HG03139 (cell line): ENCODE measurements around the gene S100A9.
"Not testable (repeated sequence)": the region's sequence is repeated elsewhere in the genome, so short reads cannot be mapped to it uniquely, and the experiment has no call there.

ENCODE experiments used
- ATAC-seq: cut with Tn5 transposase; IDR thresholded peaks from one replicate; pipeline ENCODE4 v1.9.1; 2021; ENCODE audit not compliant: unreplicated experiment

Gene S100A9

DNA sequence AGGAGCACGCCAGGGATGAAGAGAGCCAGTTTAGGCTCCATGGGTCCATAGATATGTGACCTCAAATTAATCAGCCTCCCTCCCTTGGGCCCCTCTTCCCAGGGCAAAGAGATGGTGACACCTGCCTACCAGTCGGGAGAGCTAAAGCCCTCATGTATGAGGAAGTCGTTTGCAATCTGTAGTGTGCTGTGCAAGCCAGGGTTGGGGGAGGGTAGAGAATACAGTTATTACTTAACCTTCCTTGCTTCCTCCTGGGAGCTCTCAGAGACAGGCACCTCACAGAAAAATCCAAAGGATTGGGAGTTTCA, 13.0 kb upstream of the S100A9 start:
- no peak for ATAC-seq

DNA sequence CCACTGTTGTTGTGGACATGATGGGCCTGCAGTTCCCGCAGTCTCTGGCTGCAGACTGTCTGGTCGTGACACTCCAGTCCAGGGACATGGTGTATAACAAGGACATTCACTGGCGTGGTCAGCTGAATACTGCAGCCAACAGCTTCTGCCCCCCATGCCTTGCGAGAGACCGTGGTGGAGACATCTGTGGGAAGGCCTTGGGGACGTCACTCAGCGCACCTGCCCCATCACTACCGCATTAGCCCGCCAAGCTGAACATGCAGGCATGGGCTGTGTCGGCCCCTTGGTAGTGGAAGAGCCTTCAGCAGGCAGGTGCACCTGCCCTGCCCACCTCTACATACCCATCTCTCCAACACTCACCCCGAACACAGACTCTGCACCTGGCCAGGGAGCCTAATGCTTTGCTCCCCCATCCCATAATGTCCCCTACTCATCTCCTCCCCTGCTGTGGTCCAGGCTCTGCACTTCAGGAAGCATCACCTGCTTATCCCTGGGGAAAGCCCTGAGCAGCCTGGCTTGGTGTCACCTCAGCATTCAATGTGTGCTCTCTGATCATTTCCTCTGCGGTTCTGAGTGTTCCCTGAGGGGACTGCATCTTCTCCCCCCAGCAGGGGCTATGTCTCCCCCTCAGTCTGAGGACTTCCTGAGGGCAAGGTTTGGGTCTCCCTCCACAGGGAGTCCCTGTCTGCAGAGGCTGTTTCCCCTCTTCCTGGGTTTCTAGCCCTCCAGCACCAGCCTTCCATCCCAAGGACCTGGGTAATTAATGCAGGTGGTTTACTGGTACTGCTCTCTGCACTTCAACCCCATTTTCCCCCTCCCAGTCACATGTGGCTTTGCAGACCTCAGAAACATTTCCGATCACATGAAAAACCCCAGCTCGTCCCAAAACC, 12.2 kb upstream of the S100A9 start:
- no peak for ATAC-seq

DNA sequence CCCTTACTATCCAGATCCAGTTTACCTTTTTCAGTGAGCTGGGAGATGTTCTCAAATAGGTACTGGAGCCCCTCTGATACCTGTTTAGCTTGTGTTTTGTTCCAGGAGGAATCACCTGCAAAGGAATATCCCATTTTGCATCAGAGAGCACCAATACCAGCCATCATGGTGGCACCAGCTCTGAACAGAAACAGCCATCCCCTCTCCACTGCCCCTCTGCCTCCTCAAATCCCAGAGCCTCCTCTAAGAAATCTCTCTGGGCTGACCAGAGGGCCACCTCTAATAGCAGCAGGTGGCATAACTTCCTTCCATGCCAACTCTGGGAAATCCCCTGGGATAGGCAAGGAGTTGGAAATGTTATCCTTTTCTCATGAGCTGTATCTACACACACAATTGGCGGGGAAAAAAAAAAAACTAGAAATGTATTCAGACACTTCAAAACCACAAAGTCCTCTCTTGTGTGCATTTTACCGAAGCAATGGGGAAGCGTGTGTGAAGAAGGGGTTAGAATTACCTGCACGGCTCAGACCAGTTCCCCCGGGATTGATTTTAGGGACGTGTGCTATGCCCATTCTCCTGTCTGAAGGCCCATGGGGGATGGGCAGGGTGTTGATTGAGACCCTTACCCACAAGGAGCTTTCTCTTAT, 11.5 kb upstream of the S100A9 start:
- ATAC-seq, result no peak

DNA sequence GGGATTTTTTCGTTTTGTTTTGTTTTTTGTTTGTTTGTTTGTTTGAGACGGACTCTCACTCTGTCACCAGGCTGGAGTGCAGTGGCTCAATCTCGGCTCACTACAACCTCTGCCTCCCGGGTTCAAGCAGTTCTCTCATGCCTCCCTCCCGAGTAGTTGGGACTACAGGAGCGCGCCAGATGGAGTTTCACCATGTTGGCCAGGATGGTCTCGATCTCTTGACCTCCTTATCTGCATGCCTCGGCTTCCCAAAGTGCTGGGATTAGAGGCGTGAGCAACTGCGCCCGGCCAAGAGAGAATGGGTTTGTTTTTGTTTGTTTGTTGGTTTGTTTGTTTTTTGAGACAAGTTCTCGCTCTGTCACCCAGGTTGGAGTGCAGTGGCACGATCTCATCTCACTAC, 10.6 kb upstream of the S100A9 start:
- ATAC-seq, result not testable (repeated sequence)

DNA sequence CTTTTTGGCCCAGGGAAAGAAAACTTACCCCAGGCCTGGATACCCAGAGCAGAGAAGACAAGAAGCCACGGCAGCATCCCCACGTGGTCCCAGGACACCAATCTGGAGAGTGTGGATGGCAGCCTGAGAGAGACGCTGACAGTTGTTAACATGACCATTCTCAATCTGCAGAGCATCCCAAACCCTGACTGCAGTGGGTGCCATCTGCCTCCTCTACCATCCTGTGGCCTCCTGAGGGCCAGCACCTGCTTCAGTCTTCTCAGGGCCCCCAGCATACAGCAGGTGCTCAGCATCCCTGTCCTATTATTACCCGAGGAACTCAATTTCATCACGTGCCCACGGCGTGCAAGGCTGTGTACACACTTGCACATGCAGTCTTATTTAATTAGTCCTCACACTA, 9.8 kb upstream of the S100A9 start:
- ATAC-seq, result no peak

DNA sequence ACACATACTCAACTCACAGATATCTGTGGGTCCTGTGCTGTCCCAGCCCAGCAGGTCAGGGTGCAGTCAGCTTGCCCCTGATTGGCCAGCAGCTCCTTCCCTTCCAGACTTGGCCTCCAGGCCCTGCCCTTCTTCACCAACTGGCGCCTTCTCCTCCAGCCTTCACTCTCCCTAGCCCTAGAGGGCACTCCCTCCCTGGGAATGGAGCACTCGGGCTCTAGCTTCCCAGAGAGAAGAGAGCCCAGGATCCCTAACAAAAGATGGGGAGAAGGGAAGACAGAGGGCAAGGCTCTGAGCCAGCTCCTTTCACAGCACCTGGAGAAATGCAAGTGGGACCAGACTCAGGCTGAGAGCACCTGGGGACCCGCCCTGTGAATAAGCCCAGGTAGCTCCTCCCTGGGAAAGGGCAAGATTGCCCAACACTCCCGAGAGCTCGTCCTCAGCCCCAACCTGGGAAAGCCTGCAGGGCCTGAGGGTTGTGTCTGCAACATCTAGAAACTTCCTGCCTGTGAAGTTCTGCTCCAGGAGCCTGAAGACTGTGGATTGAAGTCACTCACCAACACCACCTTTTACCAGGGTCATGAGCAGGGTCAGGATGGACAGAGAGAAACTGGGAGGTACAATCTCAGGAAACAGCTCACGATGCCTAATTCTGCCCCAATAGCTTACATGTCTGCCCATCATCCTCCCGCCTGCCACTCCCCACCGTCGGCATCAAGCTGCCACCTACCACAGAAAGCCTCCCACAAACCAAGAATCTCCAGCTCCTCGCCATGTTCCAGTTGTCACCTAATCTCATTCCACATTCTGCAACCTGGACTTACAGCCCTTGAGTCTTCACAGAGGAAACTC, 8.9 kb upstream of the S100A9 start, which contains the start of gene PGLYRP4:
Gene PGLYRP4 (minus strand): TSS at position 331 of the 852 bp plus-strand sequence. CDS start 909 bp downstream, outside the sequence.
- no peak for ATAC-seq

DNA sequence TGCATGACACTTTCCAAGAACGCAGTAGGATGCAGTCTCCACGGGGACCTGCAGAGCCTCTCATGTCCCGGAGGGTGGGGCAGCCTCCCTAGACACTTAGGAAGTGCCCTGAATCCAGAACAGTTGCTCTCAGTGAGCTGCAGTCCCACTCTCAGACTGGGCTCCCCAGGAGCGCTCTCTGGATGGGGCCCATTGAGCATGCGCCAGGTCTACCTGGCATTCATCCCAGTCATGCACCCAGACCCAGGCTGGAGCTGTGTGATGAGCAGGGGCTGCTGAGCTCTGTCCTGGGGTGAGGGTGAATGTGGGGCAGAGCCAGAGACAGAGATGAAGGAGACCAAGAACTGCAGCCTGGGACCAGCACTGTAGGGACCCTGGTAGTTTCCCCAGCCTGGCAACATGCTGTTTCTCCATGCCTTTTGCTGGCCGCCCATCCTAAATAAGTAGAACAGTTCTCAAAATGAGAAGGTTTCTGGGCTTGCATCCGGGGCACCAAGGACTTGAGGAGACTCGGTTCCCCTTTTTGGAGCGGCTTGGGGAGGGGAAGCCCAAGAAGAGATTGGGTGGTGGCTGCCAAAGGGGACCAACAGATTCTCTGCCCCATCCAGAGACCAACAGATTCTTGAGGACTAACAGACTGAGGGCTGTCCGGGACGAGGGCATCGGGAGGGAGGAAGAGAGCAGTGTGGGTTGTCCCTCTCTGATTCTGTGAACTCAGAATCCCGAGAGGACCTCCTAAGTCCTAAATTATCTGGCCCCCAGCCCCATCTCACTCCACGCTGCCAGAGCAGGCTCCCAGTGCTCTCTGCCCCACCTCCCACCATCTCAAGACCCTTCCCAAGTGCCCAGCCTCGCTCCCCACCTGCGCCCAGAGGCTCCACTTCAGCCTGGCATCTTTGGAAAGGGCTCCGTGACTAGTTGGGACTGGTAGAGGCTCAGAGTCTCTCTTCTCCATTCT, 8.0 kb upstream of the S100A9 start:
- no peak for ATAC-seq

DNA sequence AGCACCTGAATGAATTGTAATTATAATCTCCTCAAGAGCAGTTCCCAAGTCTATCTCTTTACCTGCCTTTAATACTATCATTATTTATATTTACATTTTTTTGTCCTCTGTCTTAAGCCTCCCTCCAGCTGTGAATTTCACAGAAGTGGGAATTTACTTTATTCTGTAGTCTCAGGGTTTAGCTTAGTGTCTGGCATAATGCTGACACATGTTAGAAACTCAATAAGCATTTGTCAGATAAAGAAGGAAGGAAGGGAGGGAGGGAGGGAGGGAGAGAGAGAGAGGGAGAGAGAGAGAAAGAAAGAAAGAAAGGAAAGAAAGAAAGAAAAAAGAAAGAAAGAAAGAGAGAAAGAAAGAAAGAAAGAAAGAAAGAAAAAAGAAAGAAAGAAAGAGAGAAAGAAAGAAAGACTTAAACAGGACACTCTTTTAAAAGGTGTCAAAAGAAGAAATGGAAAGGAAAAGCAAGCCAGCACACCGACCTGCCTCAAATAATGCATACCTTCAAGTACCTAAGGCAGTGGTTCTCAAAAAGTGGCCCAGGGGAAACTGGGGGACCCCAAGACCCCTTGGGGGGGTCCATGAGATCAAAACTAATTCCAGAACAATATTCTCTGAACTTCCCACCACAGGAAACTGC, 7.2 kb upstream of the S100A9 start:
- ATAC-seq, result no peak

DNA sequence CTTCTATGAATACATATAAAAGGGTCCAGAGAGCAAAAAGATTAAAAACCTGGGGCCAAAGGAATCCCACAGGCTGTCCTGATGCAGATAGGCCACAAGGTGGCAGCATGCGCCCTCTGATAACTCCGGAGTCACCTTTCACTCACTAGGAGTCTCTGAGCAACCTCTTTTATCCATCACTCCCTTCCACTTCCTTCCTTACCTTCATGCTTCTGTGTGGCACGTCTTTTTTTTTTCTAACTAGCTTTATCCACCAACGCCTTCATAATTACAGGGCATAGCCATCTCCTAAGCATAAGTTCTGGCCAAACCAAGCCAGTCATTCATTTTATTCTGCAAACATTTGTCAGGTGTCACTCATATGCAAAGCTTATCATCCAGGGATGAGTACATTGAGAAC, 5.1 kb upstream of the S100A9 start:
- no peak for ATAC-seq

DNA sequence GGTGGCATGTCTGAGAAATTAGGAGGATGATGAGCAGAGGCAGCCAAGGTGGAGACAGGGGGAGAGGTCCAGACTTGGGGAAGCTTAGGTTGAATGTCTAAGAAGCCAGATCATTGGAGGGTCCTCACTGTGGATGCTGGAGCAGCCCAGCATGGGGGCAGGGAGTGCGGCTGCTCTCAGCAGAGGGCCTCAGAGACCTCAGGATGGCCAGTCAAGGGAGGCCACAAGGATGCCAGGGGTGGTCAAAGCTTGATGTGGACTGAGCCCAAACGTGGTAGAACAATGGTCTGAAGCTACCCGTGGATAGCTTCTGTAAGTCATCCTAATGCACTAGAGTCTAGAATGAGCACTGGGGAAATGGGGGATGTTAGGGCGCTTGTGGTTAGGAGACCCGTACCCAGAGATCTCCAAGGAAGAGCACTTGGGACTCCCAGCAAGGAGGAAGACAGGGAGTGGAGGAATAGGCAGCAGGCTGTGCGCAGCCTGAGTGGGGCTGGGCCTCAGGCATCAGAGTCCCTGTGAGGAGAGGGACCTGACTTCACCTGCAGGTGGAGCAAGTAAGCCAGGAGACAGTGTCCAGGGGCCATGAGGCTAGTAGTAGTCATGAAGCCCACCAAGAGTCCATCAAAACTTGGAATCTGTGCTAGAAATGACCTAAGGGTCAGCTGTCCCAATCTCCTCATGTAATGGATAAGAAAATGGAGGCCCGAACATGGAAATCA, 4.3 kb upstream of the S100A9 start:
- ATAC-seq, result no peak

DNA sequence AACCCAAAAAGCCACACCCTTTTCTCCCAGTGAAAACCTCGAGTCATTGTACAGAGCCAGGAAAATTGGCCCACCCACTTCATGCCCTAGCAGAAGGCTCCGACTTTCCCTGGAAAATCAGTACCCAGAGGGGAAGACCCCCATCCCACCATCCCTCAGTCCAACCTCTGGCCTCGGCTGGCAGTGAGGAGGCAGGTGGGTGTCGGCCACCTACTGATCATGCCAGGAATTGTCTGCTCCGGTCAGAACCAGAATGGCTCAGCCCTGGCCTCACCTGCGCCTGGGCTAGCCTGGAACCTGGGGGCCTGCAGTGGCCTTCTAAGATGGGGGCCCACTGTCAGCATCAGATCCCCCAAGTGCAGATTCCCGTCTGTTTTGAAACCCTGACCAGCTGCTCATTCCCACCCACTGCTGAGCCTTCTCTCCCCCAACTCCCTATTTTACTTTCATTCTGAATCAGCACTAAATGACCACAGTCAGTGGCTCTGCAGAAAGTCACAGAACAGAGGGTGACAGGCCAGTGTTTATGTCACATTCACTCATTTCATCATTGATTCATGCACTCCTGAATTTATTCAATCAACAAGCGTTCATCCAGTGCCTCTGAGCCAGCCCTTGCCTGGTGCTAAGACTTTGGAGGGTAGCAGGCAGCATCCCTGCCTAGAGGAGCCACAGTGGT, 3.0 kb upstream of the S100A9 start:
- no peak for ATAC-seq

DNA sequence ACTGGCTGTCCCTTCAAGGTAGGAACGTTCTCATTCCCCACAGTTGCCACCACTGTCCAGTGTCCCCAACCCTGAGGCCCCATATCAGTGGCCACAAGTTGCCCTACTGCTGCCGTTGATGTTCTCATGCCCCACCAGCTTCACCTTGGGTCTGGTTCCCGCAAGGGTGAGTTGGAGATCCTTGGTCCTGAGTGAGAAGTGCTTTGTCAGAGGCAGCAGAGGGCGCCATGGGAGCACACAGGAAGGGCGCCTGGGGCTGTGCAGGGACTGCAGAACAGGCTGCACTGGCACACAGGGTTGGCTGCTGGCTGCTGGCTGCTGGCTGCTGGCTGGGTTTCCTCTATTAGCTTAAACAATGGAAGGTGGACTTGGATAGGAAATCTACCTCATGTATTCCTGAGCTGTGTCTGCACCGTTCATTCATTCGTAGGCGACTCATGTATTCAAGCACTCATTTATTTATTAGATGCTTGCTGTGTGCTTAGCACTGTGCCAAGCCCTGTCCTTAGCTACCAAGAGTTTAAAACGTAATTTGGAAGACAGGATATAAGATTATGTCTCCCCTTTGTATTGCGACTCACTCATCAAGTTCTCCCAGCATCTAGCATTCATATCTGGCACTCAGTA, 2.1 kb upstream of the S100A9 start:
- ATAC-seq, result no peak

DNA sequence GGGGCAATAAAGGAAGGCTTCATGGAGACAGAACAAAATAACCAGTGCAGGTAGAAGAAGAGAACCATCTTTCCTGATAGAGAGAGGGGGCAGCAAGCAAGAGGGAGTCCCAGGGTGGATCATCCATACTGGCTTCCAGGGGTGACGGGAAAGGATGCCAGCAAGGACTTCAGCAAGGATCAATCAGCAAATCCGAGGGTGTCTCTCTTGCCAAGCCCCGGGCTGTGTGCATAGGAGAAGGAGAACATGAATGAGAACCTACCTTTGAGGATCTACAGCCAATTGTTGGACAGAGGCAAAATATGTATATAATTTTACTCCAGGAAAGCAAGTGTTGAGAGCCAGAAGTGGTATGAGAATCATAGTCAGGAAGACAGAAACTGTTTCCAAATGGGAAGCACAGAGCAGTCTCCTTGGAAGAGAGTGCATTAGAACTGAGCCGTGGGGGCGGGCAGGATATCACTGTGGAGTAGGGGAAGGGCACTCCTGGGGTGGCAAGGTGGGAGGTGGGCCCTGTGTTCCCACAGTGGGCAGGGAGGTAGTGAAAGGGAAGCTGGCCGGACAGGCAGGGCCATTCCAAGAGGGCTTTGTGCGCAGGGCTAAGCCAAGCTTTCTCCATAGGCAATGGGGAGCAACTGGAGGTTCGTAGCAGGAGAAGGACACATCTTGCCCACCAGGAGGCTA, 1.1 kb upstream of the S100A9 start:
- no peak for ATAC-seq

DNA sequence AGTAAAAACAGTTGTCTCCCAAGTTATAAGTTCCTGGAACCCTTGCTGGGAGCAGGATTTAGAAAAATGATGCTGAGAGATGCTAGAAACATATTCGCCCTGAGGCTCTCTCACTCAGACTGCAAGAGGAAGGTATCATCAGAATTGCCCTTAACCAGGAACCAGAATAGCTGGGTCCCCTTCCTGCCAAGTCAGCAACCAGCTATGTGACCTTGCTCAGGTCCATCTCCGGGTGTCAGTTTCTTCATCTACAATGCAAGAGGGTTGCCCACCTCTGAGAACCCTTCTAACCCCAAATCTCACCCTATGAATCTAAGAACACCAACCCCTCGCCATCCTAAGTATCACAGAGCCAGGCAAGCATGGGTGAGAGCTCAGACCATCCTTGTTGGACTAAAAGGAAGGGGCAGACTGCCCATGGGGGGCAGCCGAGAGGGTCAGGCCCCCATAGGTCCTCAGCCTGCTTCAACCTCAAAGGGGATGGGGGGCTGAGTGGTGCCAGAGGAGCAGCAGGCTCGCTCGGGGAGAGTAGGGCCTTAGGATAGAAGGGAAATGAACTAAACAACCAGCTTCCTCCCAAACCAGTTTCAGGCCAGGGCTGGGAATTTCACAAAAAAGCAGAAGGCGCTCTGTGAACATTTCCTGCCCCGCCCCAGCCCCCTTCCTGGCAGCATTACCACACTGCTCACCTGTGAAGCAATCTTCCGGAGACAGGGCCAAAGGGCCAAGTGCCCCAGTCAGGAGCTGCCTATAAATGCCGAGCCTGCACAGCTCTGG, 390 bp upstream of the S100A9 start:
- ATAC-seq, result no peak

DNA sequence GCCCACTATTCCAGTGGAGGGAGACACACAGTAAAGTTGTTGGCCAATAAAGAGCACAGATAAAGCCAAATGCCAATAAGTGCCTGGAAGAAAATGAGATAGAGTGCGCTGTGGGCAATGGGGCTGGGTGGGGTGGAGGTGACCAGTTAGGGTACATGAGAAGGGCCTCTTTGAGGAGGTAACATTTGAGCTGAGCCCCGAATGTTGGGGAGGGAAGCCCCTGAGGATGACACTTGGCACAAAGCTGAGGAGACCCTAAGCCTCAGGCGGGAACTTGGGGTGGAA, 979 bp downstream of the S100A9 start:
- ATAC-seq, result no peak

DNA sequence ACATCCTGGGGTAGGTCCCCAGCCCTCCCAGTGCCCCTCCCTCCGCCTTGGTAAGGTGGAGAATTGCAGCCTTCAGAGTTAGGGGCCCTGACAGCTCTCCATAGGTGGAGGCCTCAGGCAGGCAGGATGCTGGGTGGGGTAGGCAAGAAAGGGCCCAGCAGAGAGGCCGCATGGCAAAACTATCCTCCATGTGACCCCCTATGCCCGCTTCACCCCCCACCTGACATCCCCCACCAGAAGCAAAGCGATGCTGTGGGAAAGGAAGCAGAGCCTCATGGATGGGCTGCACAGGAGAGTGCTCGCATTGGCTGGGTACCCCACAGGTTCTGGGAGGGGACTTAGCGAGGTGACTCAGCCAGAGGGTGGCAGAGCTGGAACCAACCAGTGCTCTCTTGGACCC, 1.6 kb downstream of the S100A9 start:
- ATAC-seq, result no peak

DNA sequence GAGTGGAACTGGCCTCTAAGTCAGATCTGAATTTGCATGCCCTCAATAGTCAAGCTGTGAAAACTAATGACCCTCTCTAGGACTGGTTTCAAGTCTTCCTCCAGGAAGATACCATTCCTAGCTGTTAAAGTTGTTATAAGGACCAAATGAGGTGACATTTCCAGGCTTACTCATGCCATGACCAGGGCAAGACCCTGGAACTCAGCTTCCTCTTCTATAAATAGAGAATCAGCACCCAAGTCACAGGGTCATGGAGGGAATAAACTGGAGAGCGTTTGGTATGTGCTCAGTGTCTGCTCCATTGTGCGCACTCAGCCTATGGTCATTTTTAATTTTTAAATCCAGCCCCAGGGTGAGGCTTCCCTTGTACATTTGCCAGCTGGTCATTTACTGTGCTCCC, 2.5 kb downstream of the S100A9 start:
- no peak for ATAC-seq
